HG03342 (cell line): ENCODE results near the gene DNAI4.
A peak's percentile ranks its signal among the peaks of the same experiment; 100 is the strongest.
"Not testable (repeated sequence)": the region's sequence is repeated elsewhere in the genome, so short reads cannot be mapped to it uniquely, and the experiment has no call there.

Experiments
- ATAC-seq: cut with Tn5 transposase; IDR thresholded peaks from one replicate; pipeline ENCODE4 v1.9.1; 2021; ENCODE audit warnings: mild to moderate bottlenecking, moderate library complexity; ENCODE audit not compliant: unreplicated experiment

Gene DNAI4

DNA sequence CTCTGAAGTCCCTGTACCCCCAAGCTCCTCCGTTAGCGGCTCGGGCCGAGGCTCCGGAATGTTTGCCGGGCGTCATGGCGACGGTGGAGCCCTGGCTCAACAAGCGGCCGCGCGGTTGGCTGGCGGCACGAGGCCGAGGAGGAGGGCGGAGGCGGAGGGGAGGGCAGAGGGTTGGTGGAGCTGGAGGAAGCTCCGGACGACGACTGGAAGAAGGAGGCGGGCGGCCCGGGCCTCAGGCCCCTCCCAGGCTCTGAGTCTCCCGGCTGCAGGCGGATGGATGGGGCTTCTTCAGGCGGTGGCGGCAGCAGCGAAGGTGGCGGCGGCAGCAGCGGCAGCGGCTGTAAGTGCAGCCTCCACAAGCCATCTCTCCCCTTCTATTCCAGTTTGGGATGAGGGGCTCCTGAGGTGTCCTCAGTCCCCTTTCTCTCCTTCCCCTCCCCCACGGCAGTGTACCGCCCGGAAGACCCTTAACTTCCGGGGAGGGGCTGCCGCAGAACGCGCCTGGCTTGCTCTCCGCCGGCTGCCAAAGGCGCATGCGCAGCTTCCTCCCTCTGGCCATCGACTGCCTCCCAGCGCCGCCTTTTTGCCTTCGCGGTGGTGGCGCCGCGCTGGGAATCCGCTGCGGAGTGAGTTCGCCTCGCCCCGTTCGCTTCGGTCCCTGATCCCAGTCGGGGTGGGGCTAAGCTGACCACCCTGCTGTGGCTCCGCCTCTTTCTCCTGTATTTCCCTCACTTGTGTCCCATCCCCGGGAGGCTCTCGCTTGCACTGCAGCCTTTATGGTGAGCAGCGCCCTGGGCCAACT is at the start of gene DNAI4, which contains the start of gene MIER1:
TSS of gene DNAI4 (minus strand) at position 101 of the 802 bp plus-strand sequence. CDS start at position 76, 25 bp downstream.
TSS of gene MIER1 (plus strand) at position 235 of the 802 bp plus-strand sequence. CDS start at position 274, 39 bp downstream.
- peak; percentile 92 for ATAC-seq

GRCh38 chr1:66968574-66968973 is 43.9 kb upstream of the DNAI4 start:
- ATAC-seq: no peak

DNA sequence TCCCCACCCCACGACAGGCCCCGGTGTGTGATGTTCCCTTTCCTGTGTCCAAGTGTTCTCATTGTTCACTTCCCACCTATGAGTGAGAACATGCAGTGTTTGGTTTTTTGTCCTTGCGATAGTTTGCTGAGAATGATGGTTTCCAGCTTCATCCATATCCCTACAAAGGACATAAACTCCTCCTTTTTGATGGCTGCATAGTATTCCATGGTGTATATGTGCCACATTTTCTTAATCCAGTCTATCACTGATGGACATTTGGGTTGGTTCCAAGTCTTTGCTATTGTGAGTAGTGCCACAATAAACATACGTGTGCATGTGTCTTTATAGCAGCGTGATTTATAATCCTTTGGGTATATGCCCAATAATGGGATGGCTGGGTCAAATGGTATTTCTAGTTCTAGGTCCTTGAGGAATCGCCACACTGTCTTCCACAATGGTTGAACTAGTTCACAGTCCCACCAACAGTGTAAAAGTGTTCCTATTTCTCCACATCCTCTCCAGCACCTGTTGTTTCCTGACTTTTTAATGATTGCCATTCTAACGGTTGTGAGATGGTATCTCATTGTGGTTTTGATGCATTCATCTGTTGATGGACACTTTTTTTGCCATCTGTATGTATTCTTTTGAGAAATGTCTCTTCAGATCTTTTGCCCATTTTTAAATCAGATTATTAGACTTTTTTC is 41.7 kb upstream of the DNAI4 start:
- not testable (repeated sequence) for ATAC-seq

- no peak for ATAC-seq
Observed at GRCh38 chr1:66957938-66958337, 33.3 kb upstream of the DNAI4 start.

GRCh38 chr1:66954208-66954607 is 29.6 kb upstream of the DNAI4 start:
- peak; percentile 59 for ATAC-seq

DNA sequence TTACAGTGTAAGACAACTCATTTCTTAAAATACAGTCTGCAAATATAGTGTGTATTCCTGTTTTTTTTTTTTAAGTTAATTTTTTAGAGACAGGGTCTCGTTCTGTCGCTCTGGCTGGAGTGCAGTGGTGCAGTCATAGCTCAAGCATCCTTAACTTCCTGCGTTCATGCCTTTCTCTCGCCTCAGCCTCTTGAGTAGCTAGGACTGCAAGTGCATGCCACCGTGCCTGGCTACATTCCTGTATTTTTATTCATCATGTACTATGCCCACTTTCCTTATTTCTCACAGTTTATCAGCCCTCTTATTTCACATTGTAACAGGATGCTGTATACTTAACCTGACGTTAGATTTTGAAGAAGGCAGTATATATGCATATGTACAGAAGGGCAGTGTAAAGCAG is 26.9 kb upstream of the DNAI4 start:
- no peak for ATAC-seq

GRCh38 chr1:66947267-66947666 is 22.6 kb upstream of the DNAI4 start:
- no peak for ATAC-seq

DNA sequence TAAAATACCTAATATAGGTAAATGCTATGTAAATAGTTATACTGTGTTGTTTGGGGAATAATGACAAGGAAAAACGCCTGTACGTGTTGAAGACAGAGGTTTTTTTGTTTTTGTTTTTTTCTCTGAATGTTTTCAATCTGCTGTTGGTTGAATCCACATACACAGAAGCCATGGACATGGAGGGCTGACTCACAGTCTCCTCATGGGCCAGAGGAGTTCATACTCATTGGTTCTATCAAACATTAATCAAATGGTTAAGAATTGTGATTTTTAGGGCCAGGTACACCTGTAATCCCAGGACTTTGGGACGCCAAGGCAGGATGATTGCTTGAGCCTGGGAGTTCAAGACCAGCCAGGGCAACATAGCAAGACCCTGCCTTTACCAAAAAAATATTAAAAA is 20.7 kb upstream of the DNAI4 start:
- ATAC-seq: no peak

DNA sequence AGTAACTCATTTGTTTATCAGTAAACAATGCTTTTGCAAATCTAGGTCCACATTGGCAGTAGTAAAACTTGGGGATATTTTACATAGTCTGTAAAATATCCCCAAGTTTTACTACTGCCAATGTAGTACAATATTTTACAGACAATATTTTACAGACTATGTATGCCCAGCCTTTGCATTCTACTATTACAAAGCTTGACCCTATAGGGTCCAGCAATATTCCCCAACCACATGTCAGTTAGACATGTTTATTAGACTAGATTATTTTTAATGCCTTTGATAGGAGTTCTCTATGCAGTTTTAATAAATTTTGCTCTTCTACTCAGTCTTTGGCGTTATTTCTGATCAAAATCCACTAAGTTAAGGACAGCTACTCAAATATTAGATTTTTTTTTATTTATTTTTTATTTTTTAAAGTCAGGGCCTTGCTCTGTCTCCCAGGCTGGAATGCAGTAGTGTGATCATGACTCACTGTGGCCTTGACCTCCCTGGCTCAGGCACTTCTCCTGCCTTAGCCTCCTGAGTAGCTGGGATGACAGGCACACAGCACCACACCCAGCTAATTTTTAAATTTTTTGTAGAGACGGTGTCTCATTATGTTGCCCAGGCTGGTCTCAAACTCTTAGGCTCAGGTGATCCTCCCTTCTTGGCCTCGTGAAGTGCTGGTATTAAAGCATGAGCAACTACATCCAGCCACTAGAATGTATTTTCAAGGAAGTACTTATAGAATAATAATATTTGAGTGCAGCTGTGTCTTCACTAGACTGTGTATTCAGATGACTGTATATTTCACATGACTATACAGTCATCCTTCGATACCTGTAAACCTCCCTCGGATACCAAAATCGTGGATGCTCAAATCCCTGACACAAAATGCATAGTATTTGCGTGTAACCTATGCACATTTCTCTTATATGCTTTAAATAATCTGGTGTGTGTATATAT is 19.9 kb upstream of the DNAI4 start:
- no peak for ATAC-seq

GRCh38 chr1:66943361-66943969 is 18.8 kb upstream of the DNAI4 start:
- no peak for ATAC-seq

- ATAC-seq: no peak
Observed at GRCh38 chr1:66940981-66941380, 16.3 kb upstream of the DNAI4 start.

GRCh38 chr1:66938613-66939012 is 14.0 kb upstream of the DNAI4 start:
- no peak for ATAC-seq

DNA sequence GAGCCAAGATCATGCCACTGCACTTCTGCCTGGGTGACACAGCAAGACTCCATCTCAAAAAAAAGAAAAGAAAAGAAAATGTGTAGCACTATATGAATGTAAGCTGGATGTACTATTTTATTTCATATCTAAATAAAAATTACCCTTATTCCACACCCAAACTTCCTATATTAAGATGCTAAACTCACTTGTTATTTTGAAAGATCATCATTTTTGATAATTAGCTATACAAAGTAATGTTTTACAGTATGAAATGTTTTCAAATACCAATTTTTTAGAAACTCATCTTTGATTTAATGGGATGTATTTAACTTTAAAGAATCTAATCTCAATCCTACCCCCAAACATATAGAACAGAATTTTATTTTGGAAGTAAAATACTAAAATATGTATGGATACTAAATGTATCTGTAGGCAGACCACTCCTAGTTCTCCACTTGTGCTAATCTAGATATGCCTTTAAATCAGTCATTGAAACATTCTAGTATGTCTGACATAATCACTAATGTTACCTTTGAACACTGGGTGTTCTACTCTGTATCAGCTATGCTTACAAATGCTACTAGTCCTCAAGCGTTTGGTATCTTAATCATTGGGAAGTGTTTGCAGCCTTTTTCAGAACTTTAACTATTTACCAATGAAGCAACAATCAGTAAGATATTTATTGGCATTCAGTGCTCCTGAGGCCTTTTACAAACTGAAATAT is 13.0 kb upstream of the DNAI4 start:
- ATAC-seq: no peak

- ATAC-seq: no peak
Observed at GRCh38 chr1:66933887-66934700, 9.4 kb upstream of the DNAI4 start.

DNA sequence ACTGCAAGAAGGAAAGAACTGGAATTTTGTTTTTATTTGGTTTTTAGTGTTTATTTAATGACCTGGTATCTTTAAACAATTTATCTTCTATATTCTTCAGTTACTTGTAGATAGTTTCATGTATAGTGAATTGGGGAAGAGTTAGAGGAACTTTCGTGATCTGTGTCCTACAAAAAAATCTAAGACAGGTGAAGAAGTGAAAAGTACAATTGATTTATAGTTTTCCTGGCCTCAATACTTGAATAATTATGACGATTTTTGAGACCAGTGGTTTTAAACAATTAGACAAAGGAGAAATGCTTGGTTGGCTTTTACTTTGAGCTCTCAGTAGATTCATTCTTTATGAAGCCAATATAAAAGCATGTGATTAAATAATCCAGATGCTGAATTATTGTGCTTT is 7.6 kb upstream of the DNAI4 start:
- no peak for ATAC-seq

DNA sequence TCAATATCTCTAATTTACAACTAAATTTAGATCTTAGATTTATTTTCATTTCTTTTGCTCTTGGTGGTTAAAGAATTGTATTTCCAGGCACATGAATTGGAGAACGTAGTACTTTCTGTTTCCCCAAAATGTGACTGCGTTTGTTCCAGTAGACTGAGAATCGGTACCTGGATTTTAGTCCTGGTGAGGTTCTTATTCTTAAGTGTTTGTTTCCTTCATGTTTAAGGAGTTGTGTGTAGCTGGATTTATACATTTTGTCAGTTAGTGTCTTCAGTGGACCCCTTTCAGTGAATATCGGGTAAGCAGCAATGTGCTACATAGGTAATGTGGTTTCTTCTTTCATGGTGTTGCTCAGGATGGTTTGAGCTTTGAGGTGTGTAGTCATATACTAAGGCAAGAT is 6.9 kb upstream of the DNAI4 start:
- no peak for ATAC-seq

DNA sequence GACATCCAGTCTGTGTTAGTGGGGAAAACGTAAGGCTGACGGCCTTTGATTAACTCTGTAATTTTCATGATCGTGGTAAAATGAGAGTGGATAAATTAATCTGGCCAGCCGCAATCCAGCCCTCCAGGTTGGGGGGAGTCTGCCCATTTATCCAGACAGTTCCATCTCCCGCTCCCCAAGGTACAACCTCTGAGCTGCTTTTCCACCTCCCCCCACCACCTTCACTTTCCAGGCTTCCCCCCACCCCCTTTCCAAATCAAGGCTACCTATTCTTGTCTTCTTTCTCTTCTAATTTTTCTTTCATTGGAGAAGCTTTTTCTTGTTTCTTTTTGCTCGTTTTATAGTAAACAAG is 6.1 kb upstream of the DNAI4 start:
- ATAC-seq: no peak

DNA sequence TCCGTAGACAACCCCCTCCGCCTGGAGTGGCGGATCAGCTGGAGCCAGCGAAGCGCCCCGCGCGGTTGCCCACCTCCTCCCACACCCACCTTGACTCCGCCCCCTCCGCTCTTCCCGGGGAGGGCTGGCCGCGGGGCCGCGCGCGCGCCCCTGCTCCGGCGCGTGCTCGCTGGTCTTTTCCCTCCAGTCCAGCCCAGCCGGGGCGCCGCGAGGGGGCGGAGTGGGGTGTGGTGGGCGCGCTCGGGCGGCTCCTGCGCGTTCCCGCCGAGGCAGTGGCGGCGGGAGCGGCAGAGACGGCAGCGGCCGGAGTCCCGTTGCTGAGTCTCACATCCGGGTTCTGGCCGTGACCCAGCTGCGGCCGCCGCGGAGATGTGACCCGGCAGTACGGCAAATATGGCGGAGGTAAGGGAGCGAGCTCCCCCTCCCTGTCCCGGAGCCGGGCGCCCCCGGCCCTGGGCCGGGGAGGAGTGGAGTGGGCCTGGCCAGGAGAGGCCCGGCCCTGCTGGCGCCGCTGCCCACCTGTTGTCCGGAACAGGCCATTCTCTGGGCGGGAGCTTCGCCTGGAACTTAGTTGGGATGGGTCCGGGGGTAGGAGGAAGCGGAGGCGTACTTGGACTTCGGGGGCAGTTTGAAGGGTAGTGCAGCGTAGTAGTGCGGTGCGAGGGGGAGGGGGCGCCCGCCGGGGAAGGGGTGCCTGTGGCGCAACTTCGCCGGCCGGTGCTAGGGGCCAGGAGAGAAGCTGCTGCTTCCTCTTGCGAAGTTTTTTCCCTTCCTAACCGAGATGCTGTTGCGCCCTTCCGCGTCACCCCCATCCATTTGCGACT is 5.6 kb upstream of the DNAI4 start:
- peak; percentile 73 for ATAC-seq

DNA sequence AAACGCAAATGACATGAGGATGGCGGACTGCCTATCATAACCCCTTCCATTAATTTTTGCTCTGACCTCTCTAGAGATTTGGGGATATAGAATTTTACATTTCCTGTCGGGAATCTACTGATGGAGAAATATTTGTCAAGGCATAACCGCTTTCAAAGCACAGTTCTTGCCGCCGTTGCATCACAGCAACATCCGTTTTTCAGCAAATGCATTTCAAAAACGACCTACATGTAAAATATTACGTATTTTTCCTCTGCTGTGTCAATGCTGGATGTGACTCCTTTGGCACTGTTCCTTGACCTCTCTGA is 5.0 kb upstream of the DNAI4 start:
- ATAC-seq: no peak
